Liver (tissue), 9 donors: Measurements from ENCODE around the gene P2RY8. TPM values are rescaled to one million over a fixed set of nuclear protein-coding genes. Genes with fewer than 3 reads are reported as not detected.
"Not testable (repeated sequence)": the region's sequence is repeated elsewhere in the genome, so short reads cannot be mapped to it uniquely, and the experiment has no call there.

Experiments used
- DNase-seq: peaks from one replicate; pipeline ENCODE4 v3.0.0-alpha.2; 2017; ENCODE audit warnings: low spot score
- H3K27ac ChIP-seq, 2 donors: one replicate each; pipeline ENCODE4 v1.7.0; 2013; ENCODE audit warnings: inconsistent platforms in 2 of 2, low read length in 2 of 2, control low read depth in 1 of 2, low read depth in 1 of 2, mild to moderate bottlenecking in 1 of 2
- H3K27me3 ChIP-seq, 4 donors: one replicate each; pipeline versions ENCODE4 v1.6.1 to v1.7.0; 2013; ENCODE audit warnings: low read length in 3 of 4, inconsistent platforms in 1 of 4, mild to moderate bottlenecking in 1 of 4, moderate library complexity in 1 of 4; ENCODE audit not compliant: control insufficient read depth in 4 of 4, insufficient read depth in 4 of 4
- H3K36me3 ChIP-seq, 4 donors: one replicate each; pipeline versions ENCODE4 v1.6.1 to v1.7.0; 2013; ENCODE audit warnings: low read length in 3 of 4, mild to moderate bottlenecking in 3 of 4, low read depth in 1 of 4, moderate library complexity in 1 of 4; ENCODE audit not compliant: control insufficient read depth in 4 of 4, insufficient read depth in 3 of 4
- H3K4me1 ChIP-seq, 4 donors: one replicate each; pipeline versions ENCODE4 v1.6.1 to v1.7.0; 2013; ENCODE audit warnings: low read length in 3 of 4, mild to moderate bottlenecking in 3 of 4, moderate library complexity in 1 of 4; ENCODE audit not compliant: control insufficient read depth in 4 of 4, insufficient read depth in 4 of 4
- H3K4me3 ChIP-seq, 3 donors: one replicate each; pipeline versions ENCODE4 v1.6.1 to v1.7.0; 2013; ENCODE audit warnings: low read length in 3 of 3, control low read depth in 1 of 3, low read depth in 1 of 3, mild to moderate bottlenecking in 1 of 3
- H3K9ac ChIP-seq, 2 donors: one replicate each; pipeline ENCODE4 v1.7.0; 2013; ENCODE audit warnings: low read length in 2 of 2, mild to moderate bottlenecking in 2 of 2, moderate library complexity in 2 of 2, control low read depth in 1 of 2, low read depth in 1 of 2
- H3K9me3 ChIP-seq, 4 donors: one replicate each; pipeline versions ENCODE4 v1.6.1 to v1.7.0; 2013; ENCODE audit warnings: low read length in 3 of 4; ENCODE audit not compliant: control insufficient read depth in 4 of 4
- ATF3 ChIP-seq: IDR thresholded peaks from 2 replicates; pipeline ENCODE4 v1.6.1; 2016; ENCODE audit warnings: antibody characterized with exemption
- EGR1 ChIP-seq, 2 donors: IDR thresholded peaks; 2 replicates each; pipeline ENCODE4 v1.6.1; 2016 to 2018; ENCODE audit warnings: antibody characterized with exemption in 2 of 2, low read depth in 2 of 2
- HNF4G ChIP-seq: IDR thresholded peaks from 2 replicates; pipeline ENCODE4 v1.6.1; 2016; ENCODE audit warnings: antibody characterized with exemption
- MAX ChIP-seq: IDR thresholded peaks from 2 replicates; pipeline ENCODE4 v1.6.1; 2016; ENCODE audit warnings: antibody characterized with exemption
- NR2F2 ChIP-seq: IDR thresholded peaks from 2 replicates; pipeline ENCODE4 v1.6.1; 2016; ENCODE audit warnings: antibody characterized with exemption
- RAD21 ChIP-seq, 2 donors: IDR thresholded peaks; 2 replicates each; pipeline ENCODE4 v1.6.1; 2016; ENCODE audit warnings: antibody characterized with exemption in 2 of 2, mild to moderate bottlenecking in 2 of 2
- SP1 ChIP-seq: IDR thresholded peaks from 2 replicates; pipeline ENCODE4 v1.6.1; 2018; ENCODE audit warnings: antibody characterized with exemption, mild to moderate bottlenecking
- TAF1 ChIP-seq: conservative IDR thresholded peaks from 2 replicates; pipeline ENCODE4 v1.6.1; 2016; ENCODE audit warnings: antibody characterized with exemption, mild to moderate bottlenecking
- YY1 ChIP-seq: IDR thresholded peaks from 2 replicates; pipeline ENCODE4 v1.6.1; 2016; ENCODE audit warnings: antibody characterized with exemption, mild to moderate bottlenecking
- WGBS: extraction: QIAGEN DNeasy Blood & Tissue Kit; methylation state at CpG from one replicate; pipeline ENCODE4 v1.1.7; 2013; 5-methylcytosine and 5-hydroxymethylcytosine counted together
- polyA plus RNA-seq, 2 donors: library from polyadenylated mRNA; stranded (reverse) in 1 of 2; unstranded in 1 of 2; fragments of 200-250 nt in 1 of 2; fragments of >200 nt in 1 of 2; fragmentation: Nextera tagmentation in 1 of 2; extraction: Ambion mirVana in 1 of 2; gene quantifications; one replicate each; pipeline versions ENCODE4 v1.2.1 to v1.2.3, GENCODE V29; 2013 to 2015
- total RNA-seq, 2 donors: library from RNA; depleted of rRNA; stranded (reverse); fragments of >200 nt; gene quantifications; one replicate each; pipeline ENCODE4 v1.2.3, GENCODE V29; 2014
- TF ChIP-seq, protein P1 (sequence below): IDR thresholded peaks from 2 replicates; pipeline ENCODE4 v1.6.1; 2016; ENCODE audit warnings: antibody characterized with exemption, mild to moderate bottlenecking
- TF ChIP-seq, protein P2 (sequence below): IDR thresholded peaks from 2 replicates; pipeline ENCODE4 v1.6.1; 2016; ENCODE audit warnings: antibody characterized with exemption
- donor health status: healthy.
- donor health status: healthy.
- donor health status: healthy.
- donor health status: healthy.
- donor health status: healthy.

P2RY8 gene
- total and polyA plus RNA-seq, 4 donors, result 0.24 to 4.4 (median 0.59) TPM

GRCh38 chrX:1576201-1576992, 39.4 kb upstream of the P2RY8 start:
- 58% methylated on average over 6 of the region's 6 CpGs for WGBS
- TF ChIP-seq NR2F2 (no peak), EGR1 (IDR thresholded peaks at IDR 0.05; ENCODE audit: low read depth in 2 of 2) (no peak), ATF3 (no peak), YY1 (no peak), SP1 (no peak), MAX (no peak), RAD21 (IDR thresholded peaks at IDR 0.05) (no peak), HNF4G (no peak), TAF1 (no peak)
- TF ChIP-seq, protein P1, sequence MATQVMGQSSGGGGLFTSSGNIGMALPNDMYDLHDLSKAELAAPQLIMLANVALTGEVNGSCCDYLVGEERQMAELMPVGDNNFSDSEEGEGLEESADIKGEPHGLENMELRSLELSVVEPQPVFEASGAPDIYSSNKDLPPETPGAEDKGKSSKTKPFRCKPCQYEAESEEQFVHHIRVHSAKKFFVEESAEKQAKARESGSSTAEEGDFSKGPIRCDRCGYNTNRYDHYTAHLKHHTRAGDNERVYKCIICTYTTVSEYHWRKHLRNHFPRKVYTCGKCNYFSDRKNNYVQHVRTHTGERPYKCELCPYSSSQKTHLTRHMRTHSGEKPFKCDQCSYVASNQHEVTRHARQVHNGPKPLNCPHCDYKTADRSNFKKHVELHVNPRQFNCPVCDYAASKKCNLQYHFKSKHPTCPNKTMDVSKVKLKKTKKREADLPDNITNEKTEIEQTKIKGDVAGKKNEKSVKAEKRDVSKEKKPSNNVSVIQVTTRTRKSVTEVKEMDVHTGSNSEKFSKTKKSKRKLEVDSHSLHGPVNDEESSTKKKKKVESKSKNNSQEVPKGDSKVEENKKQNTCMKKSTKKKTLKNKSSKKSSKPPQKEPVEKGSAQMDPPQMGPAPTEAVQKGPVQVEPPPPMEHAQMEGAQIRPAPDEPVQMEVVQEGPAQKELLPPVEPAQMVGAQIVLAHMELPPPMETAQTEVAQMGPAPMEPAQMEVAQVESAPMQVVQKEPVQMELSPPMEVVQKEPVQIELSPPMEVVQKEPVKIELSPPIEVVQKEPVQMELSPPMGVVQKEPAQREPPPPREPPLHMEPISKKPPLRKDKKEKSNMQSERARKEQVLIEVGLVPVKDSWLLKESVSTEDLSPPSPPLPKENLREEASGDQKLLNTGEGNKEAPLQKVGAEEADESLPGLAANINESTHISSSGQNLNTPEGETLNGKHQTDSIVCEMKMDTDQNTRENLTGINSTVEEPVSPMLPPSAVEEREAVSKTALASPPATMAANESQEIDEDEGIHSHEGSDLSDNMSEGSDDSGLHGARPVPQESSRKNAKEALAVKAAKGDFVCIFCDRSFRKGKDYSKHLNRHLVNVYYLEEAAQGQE, result no peak
- TF ChIP-seq, protein P2, sequence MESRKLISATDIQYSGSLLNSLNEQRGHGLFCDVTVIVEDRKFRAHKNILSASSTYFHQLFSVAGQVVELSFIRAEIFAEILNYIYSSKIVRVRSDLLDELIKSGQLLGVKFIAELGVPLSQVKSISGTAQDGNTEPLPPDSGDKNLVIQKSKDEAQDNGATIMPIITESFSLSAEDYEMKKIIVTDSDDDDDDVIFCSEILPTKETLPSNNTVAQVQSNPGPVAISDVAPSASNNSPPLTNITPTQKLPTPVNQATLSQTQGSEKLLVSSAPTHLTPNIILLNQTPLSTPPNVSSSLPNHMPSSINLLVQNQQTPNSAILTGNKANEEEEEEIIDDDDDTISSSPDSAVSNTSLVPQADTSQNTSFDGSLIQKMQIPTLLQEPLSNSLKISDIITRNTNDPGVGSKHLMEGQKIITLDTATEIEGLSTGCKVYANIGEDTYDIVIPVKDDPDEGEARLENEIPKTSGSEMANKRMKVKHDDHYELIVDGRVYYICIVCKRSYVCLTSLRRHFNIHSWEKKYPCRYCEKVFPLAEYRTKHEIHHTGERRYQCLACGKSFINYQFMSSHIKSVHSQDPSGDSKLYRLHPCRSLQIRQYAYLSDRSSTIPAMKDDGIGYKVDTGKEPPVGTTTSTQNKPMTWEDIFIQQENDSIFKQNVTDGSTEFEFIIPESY, result no peak
- H3K4me3 ChIP-seq, result no peak overlapping the region

DNA sequence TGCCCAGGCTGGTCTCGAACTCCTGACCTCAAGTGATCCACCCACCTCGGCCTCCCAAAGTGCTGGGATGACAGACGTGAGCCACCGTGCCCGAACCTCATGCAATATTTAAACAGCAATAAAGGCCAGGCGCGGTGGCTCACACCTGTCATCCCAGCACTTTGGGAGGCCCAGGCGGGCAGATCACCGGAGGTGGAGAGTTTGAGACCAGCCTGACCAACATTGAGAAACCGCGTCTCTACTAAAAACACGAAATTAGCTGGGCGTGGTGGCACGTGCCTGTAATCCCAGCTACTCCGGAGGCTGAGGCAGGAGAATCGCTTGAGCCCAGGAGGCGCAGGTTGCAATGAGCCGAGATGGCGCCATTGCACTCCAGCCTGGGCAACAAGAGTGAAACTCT, 37.2 kb upstream of the P2RY8 start:
- H3K27ac ChIP-seq, H3K36me3 ChIP-seq, H3K27me3 ChIP-seq, H3K9me3 ChIP-seq, DNase-seq, H3K9ac ChIP-seq, H3K4me3 ChIP-seq, H3K4me1 ChIP-seq: not testable (repeated sequence)
- WGBS, result 89% methylated on average over 19 of the region's 19 CpGs

More at GRCh38 chrX:1576201-1576992, 39.4 kb upstream of the P2RY8 start:
- Histone ChIP-seq H3K27me3 (no peaks in the 10 kb centered on the region), H3K9ac (no peak overlapping the region), H3K36me3 (no peaks in the 10 kb centered on the region), H3K9me3 (no peaks in the 10 kb centered on the region), H3K27ac (no peak overlapping the region), H3K4me1 (no peaks in the 10 kb centered on the region)
- no peak for DNase-seq
